PC-3 (cell line): Measurements from ENCODE around the gene PROX1. TPM values are rescaled to one million over a fixed set of nuclear protein-coding genes. Genes with fewer than 3 reads are reported as not detected.

ENCODE experiments used
- ATAC-seq: fragments of 200-7000 bp; cut with Tn5 transposase; 2 replicates; pipeline ENCODE4 v1.9.1; 2020; ENCODE audit warnings: mild to moderate bottlenecking, moderate library complexity
- BruUV-seq: library from RNA; stranded (reverse); fragments of 400-500 nt; replicated peaks from 2 replicates; lab custom pipeline; 2021; lab: Mats Ljungman, UMichigan
- CTCF ChIA-PET: fragments of 300-600 bp; sonication (Branson Sonifier 250); formaldehyde crosslinking; loops from one replicate; lab custom pipeline; 2022; ENCODE audit warnings: antibody characterized with exemption; lab: Charles Lee
- POLR2A ChIA-PET: fragments of 300-600 bp; sonication (Branson Sonifier 250); formaldehyde crosslinking; loops from one replicate; lab custom pipeline; 2022; ENCODE audit warnings: antibody characterized with exemption; ENCODE audit not compliant: unreplicated experiment; lab: Charles Lee
- DNase-seq: peaks from one replicate; pipeline ENCODE4 v3.0.0-alpha.2; 2015
- H2AFZ ChIP-seq: fragments of 300-600 bp; sonication (generic); 2 replicates; pipeline ENCODE4 v1.6.0; 2016; ENCODE audit warnings: antibody characterized with exemption, low read length
- H3F3A ChIP-seq: fragments of 300-600 bp; sonication (generic); one replicate; pipeline ENCODE4 v1.6.0; 2017; ENCODE audit warnings: antibody characterized with exemption, low read length, control low read depth, mild to moderate bottlenecking; ENCODE audit not compliant: unreplicated experiment
- H3K27ac ChIP-seq: fragments of 300-600 bp; sonication (generic); 2 replicates; pipeline ENCODE4 v1.5.1; 2016; ENCODE audit warnings: mild to moderate bottlenecking, low read length
- H3K27me3 ChIP-seq: fragments of 300-600 bp; sonication (generic); 2 replicates; pipeline ENCODE4 v1.6.1; 2016; ENCODE audit warnings: low read length, mixed read lengths
- H3K36me3 ChIP-seq: fragments of 300-600 bp; sonication (generic); 2 replicates; pipeline ENCODE4 v1.6.1; 2016; ENCODE audit warnings: low read depth, mixed run types, low read length, mixed read lengths
- H3K4me1 ChIP-seq: fragments of 300-600 bp; sonication (generic); 2 replicates; pipeline ENCODE4 v1.5.1; 2016; ENCODE audit warnings: low read length; ENCODE audit not compliant: insufficient read depth
- H3K4me2 ChIP-seq: fragments of 300-600 bp; sonication (generic); 2 replicates; pipeline ENCODE4 v1.6.0; 2016; ENCODE audit warnings: low read length
- H3K4me3 ChIP-seq: fragments of 300-600 bp; sonication (generic); 2 replicates; pipeline ENCODE4 v1.5.1; 2016; ENCODE audit warnings: mild to moderate bottlenecking, low read length, mixed read lengths
- H3K79me2 ChIP-seq: fragments of 300-600 bp; sonication (generic); 2 replicates; pipeline ENCODE4 v1.6.1; 2017; ENCODE audit warnings: low read length, mixed read lengths
- H3K9ac ChIP-seq: fragments of 300-600 bp; sonication (generic); 2 replicates; pipeline ENCODE4 v1.6.0; 2016; ENCODE audit warnings: mild to moderate bottlenecking, low read length
- H3K9me2 ChIP-seq: fragments of 300-600 bp; sonication (generic); replicated peaks from 2 replicates; pipeline ENCODE4 v1.6.1; 2016; ENCODE audit warnings: mixed run types, low read length, mixed read lengths
- H3K9me3 ChIP-seq: fragments of 300-600 bp; sonication (generic); 2 replicates; pipeline ENCODE4 v1.6.1; 2016; ENCODE audit warnings: low read length, mixed read lengths
- H4K20me1 ChIP-seq: fragments of 300-600 bp; sonication (generic); 2 replicates; pipeline ENCODE4 v1.6.1; 2016; ENCODE audit warnings: low read length, mixed read lengths
- CTCF ChIP-seq: fragments of 300-600 bp; sonication (generic); conservative IDR thresholded peaks from 2 replicates; pipeline ENCODE4 v1.5.1; 2017; ENCODE audit warnings: antibody characterized with exemption, low read depth, mild to moderate bottlenecking, low read length
- EZH2 ChIP-seq: fragments of 300-600 bp; sonication (generic); IDR thresholded peaks from one replicate; pipeline ENCODE4 v1.6.1; 2017; ENCODE audit warnings: antibody characterized with exemption, mild to moderate bottlenecking, low read length; ENCODE audit not compliant: unreplicated experiment
- EZH2phosphoT487 ChIP-seq: fragments of 300-600 bp; sonication (generic); IDR thresholded peaks from 2 replicates; pipeline ENCODE4 v1.6.1; 2018; ENCODE audit warnings: mild to moderate bottlenecking, antibody characterized with exemption, low read length, borderline replicate concordance
- intact Hi-C: fragments of 100-400 bp; cut with micrococcal nuclease; formaldehyde crosslinking; loops from 2 replicates; pipeline ENCODE4 v1.9.0; 2023
- total RNA-seq: library from RNA; depleted of rRNA; stranded (reverse); fragments of >200 nt; gene quantifications from 2 replicates; pipeline ENCODE4 v1.2.3, GENCODE V29; 2014

Gene PROX1
- total RNA-seq, 1 experiment from 2014 or later = not detected

DNA sequence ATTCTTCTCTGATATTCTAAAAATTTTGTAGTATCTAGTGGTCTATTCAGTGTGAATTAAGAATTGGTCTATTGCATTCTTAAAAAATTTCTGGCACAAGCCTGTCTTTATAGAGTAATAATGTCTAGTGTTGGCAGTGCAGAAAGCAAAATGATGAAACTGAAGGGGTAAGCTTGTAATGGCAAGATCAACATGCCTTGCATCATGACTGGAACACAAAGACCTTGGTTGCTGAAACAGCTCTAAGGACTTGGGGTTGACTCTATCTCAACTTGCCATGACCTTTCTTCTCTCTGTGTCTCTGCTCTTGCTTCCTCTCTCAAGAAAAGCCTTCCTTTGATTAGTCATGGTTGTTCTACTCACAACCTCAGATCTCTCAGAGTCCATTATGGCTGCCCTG lies 46.8 kb upstream of the PROX1 start:
- no peaks in the 10 kb centered on the region for H3K9me3 ChIP-seq
- no peak overlapping the region for H2AFZ ChIP-seq
- peaks cover 38% of the 10 kb centered on the region for H3K27me3 ChIP-seq
- no peaks in the 10 kb centered on the region for H3F3A ChIP-seq
- no peak overlapping the region for H3K4me2 ChIP-seq
- H4K20me1 ChIP-seq = no peaks in the 10 kb centered on the region
- no peaks in the 10 kb centered on the region for H3K79me2 ChIP-seq
- ChIA-PET CTCF (no interaction called here), POLR2A (no interaction called here)
- H3K4me1 ChIP-seq = no peaks in the 10 kb centered on the region
- no peaks in the 10 kb centered on the region for H3K36me3 ChIP-seq
- DNase-seq (no peak), ATAC-seq (no peak)
- no peak overlapping the region for H3K4me3 ChIP-seq
- intact Hi-C loops = no loop called here
- BruUV-seq = no TSS peak
- no peak overlapping the region for H3K9ac ChIP-seq
- no peak overlapping the region for H3K27ac ChIP-seq
- H3K9me2 ChIP-seq = no peaks in the 10 kb centered on the region
- TF ChIP-seq EZH2 = no peak
- no peak for TF ChIP-seq EZH2phosphoT487
- no peak for TF ChIP-seq CTCF

DNA sequence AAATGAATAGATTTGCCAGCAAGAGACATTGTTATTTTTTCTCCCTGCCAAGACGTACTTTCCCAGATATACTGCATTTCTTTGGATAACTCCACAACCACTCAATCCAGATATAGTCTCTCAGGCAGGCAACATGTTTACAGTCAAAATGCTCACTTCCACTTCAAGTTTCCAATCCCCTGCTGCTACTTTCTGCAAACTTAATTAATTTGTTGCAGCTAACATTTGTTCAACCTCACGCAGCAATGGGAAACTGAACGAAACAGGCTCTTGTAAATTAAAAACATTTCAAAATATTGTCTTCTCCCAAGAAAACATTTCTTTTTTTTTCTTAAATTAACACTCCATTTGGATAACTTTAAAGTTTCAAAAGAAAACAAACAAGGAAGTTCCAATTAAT lies 45.7 kb upstream of the PROX1 start:
- DNase-seq (no peak), ATAC-seq (no peak)
- Histone ChIP-seq H3K9me3 (no peaks in the 10 kb centered on the region), H3K4me3 (no peak overlapping the region), H3K27me3 (peaks cover 43% of the 10 kb centered on the region), H3K27ac (no peak overlapping the region), H3F3A (no peaks in the 10 kb centered on the region), H3K4me2 (no peak overlapping the region), H4K20me1 (no peaks in the 10 kb centered on the region), H3K9me2 (no peaks in the 10 kb centered on the region), H3K36me3 (no peaks in the 10 kb centered on the region), H2AFZ (no peak overlapping the region), H3K79me2 (no peaks in the 10 kb centered on the region), H3K9ac (no peak overlapping the region), H3K4me1 (no peaks in the 10 kb centered on the region)
- TF ChIP-seq EZH2 = no peak
- TF ChIP-seq EZH2phosphoT487 = no peak
- TF ChIP-seq CTCF = no peak
- ChIA-PET POLR2A (no interaction called here), CTCF (no interaction called here)
- intact Hi-C loops = no loop called here
- no TSS peak for BruUV-seq

DNA sequence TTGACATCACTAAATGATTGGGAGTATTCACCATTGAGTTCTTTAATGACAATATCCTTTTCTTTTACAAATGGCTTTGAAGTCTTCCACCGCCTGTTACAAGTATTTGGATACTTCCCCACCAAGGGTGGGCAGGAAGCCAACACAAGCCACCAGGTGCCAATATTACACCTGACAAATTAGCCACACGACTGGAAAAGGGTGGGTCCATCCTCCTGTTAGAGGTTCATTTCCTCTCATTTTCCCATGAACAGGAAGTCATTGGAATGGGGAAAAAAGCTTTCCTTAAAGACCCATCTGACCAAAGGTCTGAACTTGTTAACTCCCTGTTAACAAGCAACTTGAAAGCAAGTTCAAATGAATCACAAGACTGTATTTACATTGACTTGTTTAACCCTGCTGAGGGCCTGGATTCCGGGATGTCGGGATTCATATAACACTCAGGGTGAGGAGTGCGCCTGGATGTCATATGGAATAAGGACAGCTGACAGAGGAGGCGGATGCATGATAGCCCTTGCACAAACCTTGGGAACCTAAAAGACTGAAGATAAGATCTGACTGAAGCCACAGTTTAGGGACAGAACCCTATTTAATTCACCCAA lies 40.5 kb upstream of the PROX1 start:
- no TSS peak for BruUV-seq
- H3K4me2 ChIP-seq = no peak overlapping the region
- H3K4me1 ChIP-seq = no peaks in the 10 kb centered on the region
- no peak overlapping the region for H3K4me3 ChIP-seq
- ATAC-seq (no peak), DNase-seq (no peak)
- ChIA-PET POLR2A (no interaction called here), CTCF (no interaction called here)
- peaks cover 79% of the 10 kb centered on the region for H3K27me3 ChIP-seq
- H3K9ac ChIP-seq = no peak overlapping the region
- no peak overlapping the region for H3K27ac ChIP-seq
- H3K9me2 ChIP-seq = no peaks in the 10 kb centered on the region
- intact Hi-C loops = no loop called here
- H3K9me3 ChIP-seq = no peaks in the 10 kb centered on the region
- H3K79me2 ChIP-seq = no peaks in the 10 kb centered on the region
- no peaks in the 10 kb centered on the region for H3F3A ChIP-seq
- H2AFZ ChIP-seq = no peak overlapping the region
- no peaks in the 10 kb centered on the region for H4K20me1 ChIP-seq
- no peaks in the 10 kb centered on the region for H3K36me3 ChIP-seq
- TF ChIP-seq CTCF (no peak), EZH2phosphoT487 (no peak), EZH2 (no peak)
